Uterus (tissue), 2 donors: ENCODE results near the gene MND1.

Experiments used
- CTCF ChIP-seq, 4 experiments: fragments of 200-600 bp in 2 of 4; fragments of 450-650 bp in 2 of 4; sonication (generic) in 2 of 4; IDR thresholded peaks; one replicate each; pipeline ENCODE4 v1.5.1; 2016 to 2019; ENCODE audit warnings: antibody characterized with exemption in 4 of 4, mild to moderate bottlenecking in 2 of 4, moderate library complexity in 1 of 4
- POLR2A ChIP-seq, 2 donors: fragments of 450-650 bp; IDR thresholded peaks; one replicate each; pipeline ENCODE4 v1.6.1; 2016; ENCODE audit warnings: antibody characterized with exemption in 2 of 2, mild to moderate bottlenecking in 1 of 2, moderate library complexity in 1 of 2

- TF ChIP-seq CTCF (IDR thresholded peaks at IDR 0.05): no peak
- no peak for TF ChIP-seq POLR2A (IDR thresholded peaks at IDR 0.05)
These were observed 108.9 kb downstream of the MND1 start for GRCh38 chr4:153453402-153453801.
